NK-92 treated with Interleukin-12 subunit alpha and Interleukin-12 subunit beta, amount 100 ng/mL, for 24 hours (cell line): ENCODE results near the gene ZNF429.
"Not testable (repeated sequence)": the region's sequence is repeated elsewhere in the genome, so short reads cannot be mapped to it uniquely, and the experiment has no call there.

Source experiments
- DNase-seq: peaks from one replicate; lab custom pipeline; 2025; lab: John Stamatoyannopoulos, UW

Gene ZNF429

GRCh38 chr19:21513651-21514050 is 8.2 kb downstream of the ZNF429 start:
- DNase-seq = no peak

- no peak for DNase-seq
These were observed 14.1 kb downstream of the ZNF429 start for GRCh38 chr19:21519488-21519887.

- DNase-seq = no peak
These were observed 27.5 kb downstream of the ZNF429 start for GRCh38 chr19:21532904-21533303.

- not testable (repeated sequence) for DNase-seq
These were observed 31.4 kb downstream of the ZNF429 start for GRCh38 chr19:21536741-21537290.

GRCh38 chr19:21559444-21559843 is 54.0 kb downstream of the ZNF429 start:
- DNase-seq = no peak

GRCh38 chr19:21564406-21564805 is 59.0 kb downstream of the ZNF429 start:
- DNase-seq = no peak

GRCh38 chr19:21566073-21566472 is 60.7 kb downstream of the ZNF429 start:
- no peak for DNase-seq

- not testable (repeated sequence) for DNase-seq
These were observed 62.4 kb downstream of the ZNF429 start for GRCh38 chr19:21567806-21568205.

- DNase-seq = no peak
These were observed 63.6 kb downstream of the ZNF429 start for GRCh38 chr19:21568816-21569493.

- no peak for DNase-seq
These were observed 64.1 kb downstream of the ZNF429 start for GRCh38 chr19:21569494-21569865.

GRCh38 chr19:21571316-21571715 is 65.9 kb downstream of the ZNF429 start:
- no peak for DNase-seq

- no peak for DNase-seq
These were observed 69.2 kb downstream of the ZNF429 start for GRCh38 chr19:21574607-21575006.

GRCh38 chr19:21576481-21576880 is 71.1 kb downstream of the ZNF429 start:
- no peak for DNase-seq

- no peak for DNase-seq
These were observed 74.7 kb downstream of the ZNF429 start for GRCh38 chr19:21580101-21580500.

- no peak for DNase-seq
These were observed 75.4 kb downstream of the ZNF429 start for GRCh38 chr19:21580818-21581217.

GRCh38 chr19:21581646-21582240 is 76.3 kb downstream of the ZNF429 start:
- no peak for DNase-seq

GRCh38 chr19:21584537-21584936 is 79.1 kb downstream of the ZNF429 start:
- no peak for DNase-seq

GRCh38 chr19:21585281-21585890 is 80.0 kb downstream of the ZNF429 start:
- DNase-seq = no peak

- DNase-seq = no peak
These were observed 81.1 kb downstream of the ZNF429 start for GRCh38 chr19:21586311-21587116.

- DNase-seq = no peak
These were observed 81.7 kb downstream of the ZNF429 start for GRCh38 chr19:21587117-21587461.

- no peak for DNase-seq
These were observed 82.1 kb downstream of the ZNF429 start for GRCh38 chr19:21587549-21587948.

- no peak for DNase-seq
These were observed 82.7 kb downstream of the ZNF429 start for GRCh38 chr19:21588065-21588601.
